Stimulated activated CD4-positive, alpha-beta T cell treated with anti-CD3 and anti-CD28 coated beads, Interleukin-2, amount 100 ng/mL, for 48 hours (primary cell): ENCODE measurements around the gene DLG2.

Source experiments
- DNase-seq, 2 donors: peaks; one replicate each; pipeline ENCODE4 v3.0.0-alpha.2; 2020

DLG2 gene

DNA sequence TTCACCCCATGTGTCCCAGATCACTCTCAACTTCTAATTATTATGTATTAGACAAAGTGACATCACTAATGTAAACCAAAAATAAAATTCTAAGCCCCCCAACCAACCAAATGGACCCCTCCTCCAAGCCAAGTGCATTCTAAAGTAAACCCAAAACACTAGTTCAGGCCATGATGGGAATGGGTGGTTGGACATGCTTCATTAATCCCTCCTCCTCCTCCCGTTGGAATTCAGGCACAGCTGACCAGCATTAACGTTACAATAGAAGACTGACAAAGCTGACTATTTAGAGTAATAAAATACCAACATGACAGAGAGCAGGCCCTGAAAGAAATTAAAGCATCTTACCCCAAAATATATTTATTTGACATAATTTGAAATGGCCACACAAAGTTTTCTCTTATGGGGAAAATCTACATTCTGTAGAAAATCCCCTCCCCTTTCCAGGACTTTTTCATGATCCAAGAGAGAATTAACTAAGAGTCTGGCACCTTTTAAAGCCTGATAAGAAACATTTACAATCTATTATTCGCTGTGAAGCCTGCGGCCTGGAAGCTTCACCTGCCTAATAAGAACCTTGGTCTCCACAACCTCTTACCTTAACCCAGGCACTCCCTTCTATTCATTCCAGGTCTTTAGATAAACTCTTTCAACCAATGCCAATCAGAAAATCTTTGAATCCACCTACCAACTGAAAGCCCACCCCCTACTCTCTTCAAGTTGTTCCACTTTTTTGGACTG lies 1392.5 kb downstream of the DLG2 start:
- no peak for DNase-seq

DNA sequence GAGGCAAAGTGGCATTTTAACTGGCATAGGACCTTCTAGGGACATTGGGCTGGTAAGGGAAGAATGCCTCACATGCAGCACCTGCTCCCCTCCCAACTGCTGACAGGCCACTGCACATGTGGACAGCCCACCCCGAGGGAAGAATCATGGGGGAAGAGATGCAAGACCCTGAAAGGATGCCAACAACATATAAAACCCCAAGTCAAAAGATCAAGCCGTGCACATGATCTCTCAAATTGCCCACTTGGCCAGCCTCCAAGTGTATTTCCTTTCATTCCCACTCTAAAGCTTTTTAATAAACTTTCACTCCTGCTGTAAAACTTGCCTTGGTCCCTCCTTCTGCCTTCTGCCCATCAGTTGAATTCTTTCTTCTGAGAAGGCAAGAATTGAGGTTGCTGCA lies 1393.1 kb downstream of the DLG2 start:
- no peak for DNase-seq

GRCh38 chr11:84232511-84232910 lies 1394.6 kb downstream of the DLG2 start:
- DNase-seq: no peak

- no peak for DNase-seq
Observed at GRCh38 chr11:84230402-84230801, 1396.7 kb downstream of the DLG2 start.

GRCh38 chr11:84227970-84228665 lies 1399.0 kb downstream of the DLG2 start:
- DNase-seq: no peak

- DNase-seq: no peak
Observed at GRCh38 chr11:84224042-84224441, 1403.1 kb downstream of the DLG2 start.

GRCh38 chr11:84218318-84218717 lies 1408.8 kb downstream of the DLG2 start:
- DNase-seq: no peak

DNA sequence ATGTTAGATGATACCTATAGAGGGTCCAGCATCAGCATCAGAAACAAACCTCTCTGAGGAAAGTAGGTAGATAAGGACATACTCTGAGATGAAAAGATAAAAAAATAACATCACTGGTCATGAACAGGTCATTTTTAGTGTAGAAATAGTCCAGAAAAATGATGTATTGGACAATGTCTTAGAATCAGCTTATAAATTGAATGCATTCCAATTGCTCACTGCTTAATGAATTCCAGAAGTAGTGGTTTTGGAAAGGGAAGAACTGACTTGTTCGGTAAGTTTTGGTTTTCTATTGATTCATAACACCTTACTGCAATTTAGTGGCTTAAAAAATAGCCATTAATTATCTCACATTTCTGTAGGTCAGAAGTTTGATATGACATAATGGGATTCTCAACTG lies 1411.5 kb downstream of the DLG2 start:
- no peak for DNase-seq

DNA sequence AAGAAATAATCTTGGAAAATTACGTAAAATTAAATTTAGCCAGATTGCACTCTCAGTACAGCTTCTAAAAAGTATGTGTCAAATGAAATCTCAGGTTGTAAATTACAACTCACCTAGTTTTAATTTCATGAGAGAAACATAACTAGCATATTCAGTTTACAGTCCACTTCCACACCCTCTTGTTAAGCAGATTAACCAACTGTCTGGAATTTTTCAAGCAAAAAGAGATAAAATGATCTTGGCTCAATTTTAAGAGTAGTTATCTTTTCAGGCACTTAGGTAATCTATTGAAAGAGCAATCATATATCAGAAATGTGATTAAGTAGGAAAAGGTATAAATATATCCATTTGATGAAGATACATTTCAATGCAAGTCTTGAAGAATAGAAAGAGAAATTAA lies 1412.6 kb downstream of the DLG2 start:
- no peak for DNase-seq

DNA sequence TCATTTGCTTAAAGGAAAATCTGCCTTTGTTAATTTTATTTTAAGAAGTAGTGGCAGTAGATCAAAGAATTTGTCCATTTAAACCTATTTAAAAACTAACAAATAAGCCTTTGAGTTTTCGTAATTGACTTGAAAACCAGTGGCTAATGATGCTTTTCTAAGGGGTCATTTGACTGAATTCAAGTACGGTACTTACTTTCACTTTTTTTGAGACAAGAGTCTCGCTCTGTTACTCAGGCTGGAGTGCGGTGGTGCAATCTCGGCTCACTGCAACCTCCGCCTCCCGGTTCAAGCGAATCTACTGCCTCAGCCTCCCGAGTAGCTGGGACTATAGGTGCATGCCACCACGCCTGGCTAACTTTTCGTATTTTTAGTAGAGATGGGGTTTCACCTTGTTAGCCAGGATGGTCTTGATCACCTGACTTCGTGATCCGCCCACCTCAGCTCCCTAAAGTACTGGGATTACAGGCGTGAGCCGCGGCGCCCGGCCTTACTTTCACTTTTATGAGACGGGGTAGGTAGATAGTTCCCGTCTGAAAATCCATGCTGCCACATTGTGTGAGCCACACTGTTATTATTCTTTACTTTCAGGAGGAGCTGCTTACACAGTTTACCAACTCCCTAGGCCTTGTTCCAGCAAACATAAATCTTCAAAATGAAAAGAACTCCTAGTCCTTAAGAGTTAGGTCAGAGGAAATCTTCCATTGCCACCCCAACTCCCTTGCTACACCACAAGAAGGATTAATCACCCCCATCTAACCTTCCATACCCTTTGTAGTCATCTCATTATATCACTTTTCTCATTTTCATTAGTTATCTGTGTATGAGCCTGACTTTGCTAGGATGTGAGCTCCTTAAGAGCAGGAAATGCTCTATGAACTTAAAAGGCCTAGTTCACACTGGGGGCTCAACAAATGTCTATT lies 1414.4 kb downstream of the DLG2 start:
- DNase-seq: no peak

- DNase-seq: no peak
Observed at GRCh38 chr11:84211896-84212295, 1415.2 kb downstream of the DLG2 start.

GRCh38 chr11:84194696-84195095 lies 1432.4 kb downstream of the DLG2 start:
- no peak for DNase-seq

GRCh38 chr11:84193706-84194105 lies 1433.4 kb downstream of the DLG2 start:
- DNase-seq: no peak

DNA sequence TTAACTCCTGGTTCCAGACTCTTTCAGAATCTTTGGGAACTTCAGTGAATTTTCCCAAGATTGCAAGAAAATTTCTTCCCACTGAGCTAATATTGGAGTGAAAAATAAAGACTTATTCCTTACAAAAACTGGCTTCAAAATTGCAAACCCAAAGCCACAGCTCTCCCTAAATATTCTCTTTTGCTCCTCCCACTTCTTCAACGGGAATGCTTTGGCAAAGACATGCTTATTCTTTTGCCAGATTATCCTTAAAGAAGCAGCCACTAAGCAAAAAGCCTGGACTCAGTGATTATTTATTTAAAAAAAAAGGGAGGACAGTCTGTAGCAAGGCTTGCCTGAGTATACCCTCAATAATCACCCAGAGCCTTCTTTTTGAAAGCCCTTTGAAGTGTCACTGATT lies 1438.6 kb downstream of the DLG2 start:
- no peak for DNase-seq

- DNase-seq: no peak
Observed at GRCh38 chr11:84173078-84173477, 1454.1 kb downstream of the DLG2 start.

DNA sequence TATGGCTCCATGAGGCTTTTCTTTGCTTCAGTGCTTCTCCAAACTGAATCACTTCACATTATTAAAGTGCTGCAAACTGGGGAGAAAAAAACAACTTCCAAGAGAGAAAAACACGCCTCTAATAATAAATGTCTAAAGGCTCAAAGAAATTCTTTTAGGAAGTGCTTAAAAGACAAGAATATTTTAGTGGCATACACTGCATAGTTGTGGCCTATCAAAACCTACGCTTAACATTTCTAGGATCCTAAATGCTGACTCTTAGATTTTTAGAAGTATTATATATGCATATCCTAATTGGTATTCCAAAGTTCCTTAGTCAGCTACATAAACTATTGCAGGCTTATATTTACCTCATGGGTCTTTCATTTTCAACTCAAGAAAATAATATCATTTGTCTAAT lies 1462.0 kb downstream of the DLG2 start:
- DNase-seq: no peak

DNA sequence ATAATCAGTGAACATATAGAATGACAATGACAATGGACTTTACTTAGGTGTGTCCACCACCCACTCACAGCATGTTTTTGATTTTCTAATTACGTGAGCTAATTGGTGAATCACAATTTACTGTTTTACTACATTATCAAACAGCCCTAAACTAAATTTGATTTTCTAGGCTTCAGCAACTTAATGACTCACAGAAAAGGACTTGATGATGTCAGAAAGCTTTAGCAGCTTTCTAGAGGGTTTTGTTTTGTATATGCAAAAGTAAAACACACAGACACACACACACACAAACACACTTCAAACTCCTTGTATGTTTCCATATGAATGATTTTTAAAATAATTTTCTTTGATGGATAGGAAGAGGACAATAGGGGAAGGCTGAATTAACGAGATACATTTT lies 1462.4 kb downstream of the DLG2 start:
- no peak for DNase-seq

- DNase-seq: no peak
Observed at GRCh38 chr11:84163116-84163515, 1464.0 kb downstream of the DLG2 start.

- no peak for DNase-seq
Observed at GRCh38 chr11:84157639-84158038, 1469.5 kb downstream of the DLG2 start.

- no peak for DNase-seq
Observed at GRCh38 chr11:84146826-84147225, 1480.3 kb downstream of the DLG2 start.

DNA sequence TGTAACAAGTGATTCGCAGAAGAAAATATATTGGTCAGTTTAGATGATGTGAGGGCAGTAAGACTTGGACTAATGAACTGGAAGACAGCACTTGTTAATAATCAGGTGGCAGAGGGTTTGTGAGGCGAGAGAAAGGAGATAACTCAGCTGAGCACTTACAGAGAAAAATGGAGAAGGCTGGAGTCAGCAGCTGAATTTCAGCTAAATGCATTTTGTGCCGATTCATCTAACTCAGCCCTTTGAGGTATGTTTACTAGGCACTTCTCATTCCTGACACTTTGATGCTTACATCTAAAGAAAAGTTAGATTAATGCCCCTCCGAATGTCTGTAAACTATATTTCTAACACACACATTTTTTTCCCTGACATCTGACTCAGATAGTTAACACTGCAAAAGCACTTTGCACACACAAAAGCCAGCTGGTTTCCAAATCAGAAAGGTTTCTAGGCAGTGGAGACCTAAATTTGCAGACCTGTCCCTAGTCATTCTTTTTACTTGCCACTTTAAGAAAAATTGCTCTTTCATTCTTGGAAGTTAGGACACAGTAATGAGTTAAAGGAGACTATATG lies 1481.4 kb downstream of the DLG2 start:
- no peak for DNase-seq

DNA sequence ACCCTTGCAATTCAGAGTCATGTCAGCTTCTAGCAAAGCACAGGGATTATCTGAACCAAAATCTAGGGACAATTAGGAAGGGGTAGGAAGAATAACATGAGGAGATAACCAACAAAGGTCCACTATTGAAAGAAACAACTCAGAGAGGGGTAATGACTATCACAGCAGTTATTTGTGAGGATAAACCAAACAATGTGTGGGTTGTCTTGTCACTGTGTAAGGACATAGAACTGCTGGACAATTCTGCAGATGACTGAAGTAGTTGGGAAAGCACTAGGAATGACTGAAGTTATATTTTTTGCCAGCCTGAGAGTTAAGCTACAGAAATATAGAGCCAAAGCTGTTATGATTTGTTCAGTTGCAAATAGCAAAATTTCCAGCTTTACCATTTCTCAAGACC lies 1482.6 kb downstream of the DLG2 start:
- DNase-seq: no peak

DNA sequence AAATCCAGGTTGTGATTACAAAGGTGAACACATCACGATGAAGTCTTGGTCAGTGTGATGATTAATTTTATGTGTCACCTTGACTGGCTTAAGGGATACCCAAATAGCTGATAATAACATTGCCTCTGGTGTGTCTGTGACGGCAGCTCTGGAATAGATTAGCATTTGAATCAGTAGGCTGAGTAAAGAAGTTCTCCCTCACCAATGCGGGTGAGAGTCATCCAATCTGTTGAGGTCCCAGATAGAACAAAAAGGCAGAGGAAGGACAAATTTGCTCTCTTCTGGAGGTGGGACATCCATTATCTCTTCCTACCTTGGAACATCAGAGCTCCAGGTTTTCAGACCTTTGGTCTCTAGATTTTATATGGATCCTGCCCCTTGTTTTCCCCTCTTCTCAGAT lies 1484.7 kb downstream of the DLG2 start:
- no peak for DNase-seq
